Sigmoid colon (tissue), 7 donors: ENCODE results near the gene NRXN3. TPM values are rescaled to one million over a fixed set of nuclear protein-coding genes. Genes with fewer than 3 reads are reported as not detected.
A peak's percentile ranks its signal among the peaks of the same experiment; 100 is the strongest.

ENCODE experiments used
- DNase-seq: peaks from one replicate; pipeline ENCODE4 v3.0.0-alpha.2; 2019
- H3K27ac ChIP-seq, 4 donors: fragments of 200-600 bp; sonication (generic); one replicate each; pipeline ENCODE4 v1.5.1; 2016 to 2019; ENCODE audit warnings: mild to moderate bottlenecking in 1 of 4
- H3K27me3 ChIP-seq, 3 donors: fragments of 200-600 bp; sonication (generic); one replicate each; pipeline ENCODE4 v1.5.1; 2019; ENCODE audit warnings: mild to moderate bottlenecking in 1 of 3
- H3K36me3 ChIP-seq, 4 donors: fragments of 200-600 bp; sonication (generic); one replicate each; pipeline ENCODE4 v1.5.1; 2016 to 2019
- H3K4me1 ChIP-seq, 4 donors: fragments of 200-600 bp; sonication (generic); one replicate each; pipeline ENCODE4 v1.5.1; 2017 to 2019
- H3K4me3 ChIP-seq, 4 donors: fragments of 200-600 bp; sonication (generic); one replicate each; pipeline ENCODE4 v1.5.1; 2017 to 2019; ENCODE audit warnings: mild to moderate bottlenecking in 2 of 4, moderate library complexity in 1 of 4
- H3K9me3 ChIP-seq, 4 donors: fragments of 200-600 bp in 3 of 4; sonication (generic) in 3 of 4; one replicate each; pipeline versions ENCODE4 v1.5.1 to v1.6.1; 2013 to 2019
- EP300 ChIP-seq, 4 donors: sonication (generic); formaldehyde crosslinking; IDR thresholded peaks; one replicate each; pipeline ENCODE4 v1.6.1; 2017; ENCODE audit warnings: antibody characterized with exemption in 4 of 4
- POLR2A ChIP-seq, 2 donors: fragments of 450-650 bp; IDR thresholded peaks; one replicate each; pipeline ENCODE4 v1.6.1; 2016; ENCODE audit warnings: antibody characterized with exemption in 2 of 2, mild to moderate bottlenecking in 2 of 2, moderate library complexity in 2 of 2
- POLR2AphosphoS5 ChIP-seq, 4 donors: sonication (generic); formaldehyde crosslinking; IDR thresholded peaks; one replicate each; pipeline ENCODE4 v1.6.1; 2017; ENCODE audit warnings: antibody characterized with exemption in 4 of 4
- WGBS, 2 donors: extraction: QIAGEN DNeasy Blood & Tissue Kit; methylation state at CpG; one replicate each; pipeline ENCODE4 v1.1.7; 2013; 5-methylcytosine and 5-hydroxymethylcytosine counted together
- intact Hi-C: fragments of 100-400 bp; cut with DNase I; formaldehyde crosslinking; loops from one replicate; pipeline ENCODE4 v1.15.1; 2023
- polyA plus RNA-seq, 3 donors: library from polyadenylated mRNA; stranded (reverse); fragments of 200-250 nt; gene quantifications; one replicate each; pipeline ENCODE4 v1.2.3, GENCODE V29; 2013
- total RNA-seq, 4 donors: library from RNA; depleted of rRNA; stranded (reverse); fragments of >200 nt; gene quantifications; one replicate each; pipeline ENCODE4 v1.1.0, GENCODE V29; 2016
- TF ChIP-seq, protein P1 (sequence below), 4 experiments: fragments of 450-650 bp in 3 of 4; fragments of 200-600 bp in 1 of 4; IDR thresholded peaks; one replicate each; pipeline ENCODE4 v1.5.1; 2016 to 2019; ENCODE audit warnings: antibody characterized with exemption in 4 of 4, mild to moderate bottlenecking in 3 of 4, moderate library complexity in 2 of 4
- donor health status: healthy with polysubstance abuse.
- donor health status: Bipolar disorder and iron deficiency.
- donor health status: healthy.

Gene NRXN3
- total and polyA plus RNA-seq, 7 donors = 0.23 to 46.3 (median 23.2) TPM

DNA sequence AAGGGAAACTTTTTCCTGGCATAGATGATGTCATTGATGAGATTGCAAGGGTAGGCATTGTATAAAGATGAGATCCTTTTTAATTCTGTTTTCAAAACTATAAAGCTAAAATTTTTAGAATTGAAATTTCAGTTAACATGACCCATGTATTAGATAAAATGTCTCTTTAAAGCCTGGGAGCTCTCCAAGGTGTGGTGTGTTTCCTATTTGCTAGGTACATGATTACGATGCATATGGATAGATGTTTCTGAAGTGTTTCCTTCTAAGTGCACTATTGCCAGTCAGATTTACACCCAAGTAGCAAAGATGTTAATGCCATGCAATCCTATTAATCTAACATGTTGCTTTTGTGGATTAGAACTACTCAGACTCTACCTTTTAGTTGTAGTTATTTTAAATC lies 1206.4 kb downstream of the NRXN3 start:
- Histone ChIP-seq H3K9me3 (no peaks in the 10 kb centered on the region), H3K27ac (peak overlapping the region in 1 of 4 donors; percentile 2), H3K36me3 (no peaks in the 10 kb centered on the region), H3K4me1 (peaks cover 0 to 10% (median 4%) of the 10 kb centered on the region in 4 donors), H3K4me3 (no peak overlapping the region), H3K27me3 (no peaks in the 10 kb centered on the region)
- TF ChIP-seq POLR2AphosphoS5 (IDR thresholded peaks at IDR 0.05) (no peak), EP300 (IDR thresholded peaks at IDR 0.05) (no peak), POLR2A (IDR thresholded peaks at IDR 0.05) (no peak)
- TF ChIP-seq, protein P1, sequence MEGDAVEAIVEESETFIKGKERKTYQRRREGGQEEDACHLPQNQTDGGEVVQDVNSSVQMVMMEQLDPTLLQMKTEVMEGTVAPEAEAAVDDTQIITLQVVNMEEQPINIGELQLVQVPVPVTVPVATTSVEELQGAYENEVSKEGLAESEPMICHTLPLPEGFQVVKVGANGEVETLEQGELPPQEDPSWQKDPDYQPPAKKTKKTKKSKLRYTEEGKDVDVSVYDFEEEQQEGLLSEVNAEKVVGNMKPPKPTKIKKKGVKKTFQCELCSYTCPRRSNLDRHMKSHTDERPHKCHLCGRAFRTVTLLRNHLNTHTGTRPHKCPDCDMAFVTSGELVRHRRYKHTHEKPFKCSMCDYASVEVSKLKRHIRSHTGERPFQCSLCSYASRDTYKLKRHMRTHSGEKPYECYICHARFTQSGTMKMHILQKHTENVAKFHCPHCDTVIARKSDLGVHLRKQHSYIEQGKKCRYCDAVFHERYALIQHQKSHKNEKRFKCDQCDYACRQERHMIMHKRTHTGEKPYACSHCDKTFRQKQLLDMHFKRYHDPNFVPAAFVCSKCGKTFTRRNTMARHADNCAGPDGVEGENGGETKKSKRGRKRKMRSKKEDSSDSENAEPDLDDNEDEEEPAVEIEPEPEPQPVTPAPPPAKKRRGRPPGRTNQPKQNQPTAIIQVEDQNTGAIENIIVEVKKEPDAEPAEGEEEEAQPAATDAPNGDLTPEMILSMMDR (IDR thresholded peaks at IDR 0.05) = no peak
- intact Hi-C loops = no loop called here
- 27 to 70% methylated on average over 1 of the region's 1 CpG for WGBS, 2 donors
- DNase-seq = no peak

DNA sequence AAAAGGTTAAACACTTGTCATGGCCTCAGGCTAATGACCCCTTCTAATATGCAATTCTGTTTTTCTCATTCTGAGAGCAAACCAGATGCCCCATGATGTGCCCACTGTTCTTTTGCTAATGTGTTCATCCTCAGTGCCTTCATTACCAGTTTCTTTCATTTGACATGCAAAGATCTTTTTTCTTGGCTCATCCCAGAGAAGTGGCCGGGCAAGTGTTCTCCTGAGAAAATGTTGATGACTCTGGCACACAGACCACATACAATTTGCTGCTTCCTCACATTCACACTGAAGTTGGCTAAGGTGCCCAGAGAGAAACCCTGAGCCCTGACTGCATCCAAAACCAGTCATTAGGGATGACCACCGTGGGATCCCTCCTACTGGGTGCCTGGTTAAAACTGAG lies 1207.8 kb downstream of the NRXN3 start:
- Histone ChIP-seq H3K36me3 (no peaks in the 10 kb centered on the region), H3K27me3 (no peaks in the 10 kb centered on the region), H3K4me1 (peaks cover 0 to 20% (median 11%) of the 10 kb centered on the region in 4 donors), H3K4me3 (no peak overlapping the region), H3K9me3 (no peaks in the 10 kb centered on the region), H3K27ac (no peak overlapping the region)
- intact Hi-C loops = no loop called here
- WGBS, 2 donors = 50 to 73% methylated on average over 2 of the region's 2 CpGs
- TF ChIP-seq POLR2AphosphoS5 (IDR thresholded peaks at IDR 0.05) (no peak), POLR2A (IDR thresholded peaks at IDR 0.05) (no peak), EP300 (IDR thresholded peaks at IDR 0.05) (no peak)
- TF ChIP-seq, protein P1 (IDR thresholded peaks at IDR 0.05) = no peak
- DNase-seq = no peak

DNA sequence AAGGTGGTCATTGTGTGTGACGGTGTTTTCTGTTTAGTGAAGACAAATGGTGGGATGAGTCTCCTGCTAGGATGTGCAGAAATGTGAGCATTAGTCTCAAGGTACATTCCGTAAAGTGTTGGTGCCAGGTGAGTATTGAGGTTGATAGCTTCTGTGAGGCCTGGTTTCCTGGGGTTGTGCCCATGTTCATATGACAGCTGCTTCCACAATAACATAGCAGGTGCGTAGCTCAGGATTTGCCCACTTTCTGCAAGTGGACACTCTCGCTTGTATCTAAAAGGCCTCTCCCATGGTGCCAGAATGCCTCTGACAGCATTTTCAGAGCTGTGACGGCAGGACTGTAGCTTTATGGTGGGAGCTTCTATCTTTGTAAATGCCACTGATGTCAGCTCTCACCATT lies 1209.1 kb downstream of the NRXN3 start:
- no peak for DNase-seq
- Histone ChIP-seq H3K4me1 (peaks cover 0 to 32% (median 23%) of the 10 kb centered on the region in 4 donors), H3K36me3 (no peaks in the 10 kb centered on the region), H3K4me3 (no peak overlapping the region), H3K27me3 (no peaks in the 10 kb centered on the region), H3K9me3 (no peaks in the 10 kb centered on the region), H3K27ac (no peak overlapping the region)
- TF ChIP-seq POLR2AphosphoS5 (IDR thresholded peaks at IDR 0.05) (no peak), POLR2A (IDR thresholded peaks at IDR 0.05) (no peak), EP300 (IDR thresholded peaks at IDR 0.05) (no peak)
- TF ChIP-seq, protein P1 (IDR thresholded peaks at IDR 0.05) = no peak
- intact Hi-C loops = no loop called here
- WGBS, 2 donors = 92 to 94% methylated on average over 5 of the region's 5 CpGs

DNA sequence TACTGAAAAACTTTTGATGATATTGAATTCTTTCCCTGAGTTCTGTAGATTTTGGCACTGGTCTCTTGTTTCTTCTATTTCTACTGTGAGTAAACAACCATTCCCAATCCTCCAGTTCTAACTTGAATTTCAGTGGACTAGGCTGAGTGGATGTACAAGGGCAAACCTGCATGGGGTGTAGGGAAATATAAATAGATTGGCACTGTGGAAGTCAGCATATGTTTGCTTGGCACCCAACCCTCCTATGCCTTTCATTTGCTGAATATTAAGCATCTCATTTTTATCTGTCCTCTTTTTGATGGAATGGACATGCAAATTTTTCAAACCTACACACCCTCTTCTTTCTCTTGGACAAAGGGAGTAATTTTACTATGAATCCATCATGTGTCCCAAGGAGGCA lies 1212.9 kb downstream of the NRXN3 start:
- Histone ChIP-seq H3K36me3 (no peaks in the 10 kb centered on the region), H3K27ac (peak overlapping the region in 2 of 4 donors; percentile 25 to 27), H3K9me3 (no peaks in the 10 kb centered on the region), H3K4me3 (no peak overlapping the region), H3K27me3 (no peaks in the 10 kb centered on the region), H3K4me1 (peaks cover 0 to 23% (median 20%) of the 10 kb centered on the region in 4 donors)
- TF ChIP-seq POLR2A (IDR thresholded peaks at IDR 0.05) = no peak
- no peak for TF ChIP-seq EP300 (IDR thresholded peaks at IDR 0.05)
- TF ChIP-seq, protein P1 (IDR thresholded peaks at IDR 0.05) = no peak
- TF ChIP-seq POLR2AphosphoS5 (IDR thresholded peaks at IDR 0.05) = no peak
- DNase-seq = no peak
- intact Hi-C loops = no loop called here

DNA sequence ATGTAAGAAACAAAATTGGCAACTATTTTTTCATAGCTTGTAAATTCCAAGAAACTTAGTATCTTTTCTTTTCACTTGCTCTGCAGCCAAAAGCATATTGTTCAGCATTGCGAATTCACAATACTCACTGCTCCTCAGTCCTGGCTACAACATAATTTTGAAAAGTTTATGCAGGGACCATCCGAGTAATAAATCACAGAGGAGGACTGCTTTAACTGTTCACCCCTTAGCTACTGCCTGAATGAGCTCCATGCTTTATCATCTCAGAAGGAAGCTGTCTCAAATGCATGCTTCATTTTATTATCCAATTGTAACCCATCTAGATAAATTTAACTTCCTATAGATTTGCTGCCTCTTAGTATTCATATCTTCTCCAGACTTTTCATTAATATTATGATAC lies 1213.3 kb downstream of the NRXN3 start:
- Histone ChIP-seq H3K36me3 (no peaks in the 10 kb centered on the region), H3K4me1 (peaks cover 0 to 23% (median 20%) of the 10 kb centered on the region in 4 donors), H3K9me3 (no peaks in the 10 kb centered on the region), H3K27me3 (no peaks in the 10 kb centered on the region), H3K4me3 (no peak overlapping the region), H3K27ac (peak overlapping the region in 2 of 4 donors; percentile 25 to 27)
- TF ChIP-seq, protein P1 (IDR thresholded peaks at IDR 0.05) = no peak
- TF ChIP-seq POLR2AphosphoS5 (IDR thresholded peaks at IDR 0.05) = peak in 2 of 4 donors; percentile 16 to 43
- WGBS, 2 donors = 63 to 78% methylated on average over 2 of the region's 2 CpGs
- intact Hi-C loops = no loop called here
- DNase-seq = no peak
